ENCODE results near the gene CACFD1. TPM values are rescaled to one million over a fixed set of nuclear protein-coding genes. Genes with fewer than 3 reads are reported as not detected.
"Not testable (repeated sequence)": the region's sequence is repeated elsewhere in the genome, so short reads cannot be mapped to it uniquely, and the experiment has no call there.

Gene CACFD1
- total RNA-seq, 1 donor from 2014 or later: 39.8 TPM

DNA sequence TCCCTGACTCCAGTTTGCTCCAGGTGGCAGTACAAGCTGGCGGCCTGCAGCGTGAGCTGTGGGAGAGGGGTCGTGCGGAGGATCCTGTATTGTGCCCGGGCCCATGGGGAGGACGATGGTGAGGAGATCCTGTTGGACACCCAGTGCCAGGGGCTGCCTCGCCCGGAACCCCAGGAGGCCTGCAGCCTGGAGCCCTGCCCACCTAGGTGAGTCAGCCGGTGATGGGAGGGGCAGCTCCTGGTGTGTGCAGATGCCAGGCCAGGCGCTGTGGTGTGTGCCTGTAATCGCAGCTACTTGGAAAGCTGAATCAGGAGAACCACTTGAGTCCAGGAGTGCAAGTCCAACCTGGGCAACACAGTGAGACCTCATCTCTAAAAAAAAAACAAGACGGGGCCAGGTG lies 10.0 kb upstream of the CACFD1 start:
- ATAC-seq: peak; percentile 85
- TF ChIP-seq, protein P1, sequence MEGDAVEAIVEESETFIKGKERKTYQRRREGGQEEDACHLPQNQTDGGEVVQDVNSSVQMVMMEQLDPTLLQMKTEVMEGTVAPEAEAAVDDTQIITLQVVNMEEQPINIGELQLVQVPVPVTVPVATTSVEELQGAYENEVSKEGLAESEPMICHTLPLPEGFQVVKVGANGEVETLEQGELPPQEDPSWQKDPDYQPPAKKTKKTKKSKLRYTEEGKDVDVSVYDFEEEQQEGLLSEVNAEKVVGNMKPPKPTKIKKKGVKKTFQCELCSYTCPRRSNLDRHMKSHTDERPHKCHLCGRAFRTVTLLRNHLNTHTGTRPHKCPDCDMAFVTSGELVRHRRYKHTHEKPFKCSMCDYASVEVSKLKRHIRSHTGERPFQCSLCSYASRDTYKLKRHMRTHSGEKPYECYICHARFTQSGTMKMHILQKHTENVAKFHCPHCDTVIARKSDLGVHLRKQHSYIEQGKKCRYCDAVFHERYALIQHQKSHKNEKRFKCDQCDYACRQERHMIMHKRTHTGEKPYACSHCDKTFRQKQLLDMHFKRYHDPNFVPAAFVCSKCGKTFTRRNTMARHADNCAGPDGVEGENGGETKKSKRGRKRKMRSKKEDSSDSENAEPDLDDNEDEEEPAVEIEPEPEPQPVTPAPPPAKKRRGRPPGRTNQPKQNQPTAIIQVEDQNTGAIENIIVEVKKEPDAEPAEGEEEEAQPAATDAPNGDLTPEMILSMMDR (IDR thresholded peaks at IDR 0.05): no peak
- no peaks in the 10 kb centered on the region for H3K4me1 ChIP-seq

DNA sequence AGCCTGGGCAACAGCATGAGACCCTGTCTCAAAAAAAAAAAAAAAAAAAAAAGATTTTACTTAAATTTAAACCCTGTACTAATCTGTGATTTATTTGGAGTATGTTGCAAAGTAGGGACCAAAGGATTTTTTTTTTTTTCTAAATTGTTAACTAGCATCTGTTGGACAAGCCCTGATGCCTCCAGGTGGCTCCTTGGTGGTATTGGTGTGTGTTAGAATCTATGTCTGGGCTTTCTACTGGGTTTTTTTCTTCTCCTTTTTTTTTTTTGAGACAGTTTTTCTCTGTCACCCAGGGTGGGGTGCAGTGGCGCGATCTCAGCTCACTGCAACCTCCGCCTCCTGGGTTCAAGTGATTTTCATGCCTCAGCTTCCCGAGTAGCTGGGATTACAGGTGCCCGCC lies 7.9 kb upstream of the CACFD1 start:
- H3K4me1 ChIP-seq; intact Hi-C loops (cut with DNase I); H3K9me3 ChIP-seq; H3K27ac ChIP-seq; H3K36me3 ChIP-seq; ATAC-seq; H3K4me3 ChIP-seq; DNase-seq; H3K27me3 ChIP-seq: not testable (repeated sequence)

More for the DNA sequence above, 10.0 kb upstream of the CACFD1 start:
- Histone ChIP-seq H3K9me3 (no peaks in the 10 kb centered on the region), H3K4me3 (no peak overlapping the region), H3K27ac (no peak overlapping the region), H3K27me3 (no peaks in the 10 kb centered on the region), H3K36me3 (no peaks in the 10 kb centered on the region)
- intact Hi-C loops (cut with DNase I): no loop called here
- peak; percentile 79 for DNase-seq

DNA sequence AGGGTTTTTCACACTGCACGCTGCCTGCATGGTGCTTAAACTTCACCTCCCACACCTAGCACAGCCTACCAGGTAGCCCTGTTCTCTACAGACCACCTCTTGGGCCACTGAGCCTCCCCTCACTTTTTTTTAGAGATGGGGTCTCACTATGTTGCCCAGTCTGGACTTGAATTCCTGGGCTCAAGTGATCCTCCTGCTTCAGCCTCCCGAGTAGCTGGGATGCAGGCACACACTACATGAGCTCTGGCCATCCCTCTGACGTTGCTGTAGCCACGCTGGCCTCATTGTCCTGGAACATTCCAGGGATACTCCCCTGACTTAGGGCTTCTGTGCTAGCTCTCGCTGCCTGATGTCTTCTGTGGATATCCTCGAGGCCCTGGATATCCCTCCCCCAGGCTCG lies 7.2 kb upstream of the CACFD1 start:
- intact Hi-C loops (cut with DNase I): no loop called here
- ATAC-seq (no peak), DNase-seq (no peak)
- Histone ChIP-seq H3K4me3 (no peak overlapping the region), H3K36me3 (no peaks in the 10 kb centered on the region), H3K27ac (no peak overlapping the region), H3K9me3 (no peaks in the 10 kb centered on the region), H3K4me1 (no peaks in the 10 kb centered on the region), H3K27me3 (no peaks in the 10 kb centered on the region)
- TF ChIP-seq, protein P1 (IDR thresholded peaks at IDR 0.05): no peak

DNA sequence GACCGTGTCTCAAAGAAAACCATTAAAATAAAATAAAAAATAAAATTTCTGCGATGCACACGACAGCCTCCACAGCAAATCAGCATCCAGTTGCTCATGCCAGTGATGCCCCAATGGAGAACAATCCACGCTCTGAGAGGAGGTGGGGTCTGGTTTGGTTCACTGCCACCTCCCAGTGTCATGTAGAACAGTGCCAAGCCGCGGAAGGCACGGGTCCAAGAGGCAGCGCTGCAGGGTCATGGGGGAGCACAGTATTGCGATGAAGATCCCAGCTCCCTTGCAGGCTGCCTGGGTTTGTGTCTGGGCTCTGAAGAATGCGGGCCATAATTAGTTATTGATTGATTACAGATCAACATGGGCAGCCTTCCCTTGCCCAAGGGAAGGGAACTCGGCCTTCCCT lies 6.1 kb upstream of the CACFD1 start:
- no peak for DNase-seq
- Histone ChIP-seq H3K4me3 (no peak overlapping the region), H3K36me3 (no peaks in the 10 kb centered on the region), H3K27ac (no peak overlapping the region), H3K4me1 (no peaks in the 10 kb centered on the region), H3K27me3 (no peaks in the 10 kb centered on the region), H3K9me3 (no peaks in the 10 kb centered on the region)
- no peak for ATAC-seq
- TF ChIP-seq, protein P1 (IDR thresholded peaks at IDR 0.05): no peak
- intact Hi-C loops (cut with DNase I): no loop called here

DNA sequence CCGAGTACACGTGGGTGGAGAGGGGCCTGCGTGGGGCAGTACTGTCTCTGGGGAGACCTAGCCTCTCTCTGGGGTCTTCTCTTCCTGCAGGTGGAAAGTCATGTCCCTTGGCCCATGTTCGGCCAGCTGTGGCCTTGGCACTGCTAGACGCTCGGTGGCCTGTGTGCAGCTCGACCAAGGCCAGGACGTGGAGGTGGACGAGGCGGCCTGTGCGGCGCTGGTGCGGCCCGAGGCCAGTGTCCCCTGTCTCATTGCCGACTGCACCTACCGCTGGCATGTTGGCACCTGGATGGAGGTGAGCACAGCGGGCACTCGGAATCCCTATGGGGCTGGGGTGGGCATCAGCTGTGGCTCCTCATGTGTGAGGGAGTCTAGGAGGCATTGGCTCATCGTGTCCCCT lies 5.5 kb upstream of the CACFD1 start:
- Histone ChIP-seq H3K36me3 (no peaks in the 10 kb centered on the region), H3K27ac (no peak overlapping the region), H3K4me3 (no peak overlapping the region), H3K27me3 (no peaks in the 10 kb centered on the region), H3K9me3 (no peaks in the 10 kb centered on the region), H3K4me1 (peaks cover 6% of the 10 kb centered on the region)
- TF ChIP-seq, protein P1 (IDR thresholded peaks at IDR 0.05): no peak
- no peak for DNase-seq
- no peak for ATAC-seq
- intact Hi-C loops (cut with DNase I): no loop called here

DNA sequence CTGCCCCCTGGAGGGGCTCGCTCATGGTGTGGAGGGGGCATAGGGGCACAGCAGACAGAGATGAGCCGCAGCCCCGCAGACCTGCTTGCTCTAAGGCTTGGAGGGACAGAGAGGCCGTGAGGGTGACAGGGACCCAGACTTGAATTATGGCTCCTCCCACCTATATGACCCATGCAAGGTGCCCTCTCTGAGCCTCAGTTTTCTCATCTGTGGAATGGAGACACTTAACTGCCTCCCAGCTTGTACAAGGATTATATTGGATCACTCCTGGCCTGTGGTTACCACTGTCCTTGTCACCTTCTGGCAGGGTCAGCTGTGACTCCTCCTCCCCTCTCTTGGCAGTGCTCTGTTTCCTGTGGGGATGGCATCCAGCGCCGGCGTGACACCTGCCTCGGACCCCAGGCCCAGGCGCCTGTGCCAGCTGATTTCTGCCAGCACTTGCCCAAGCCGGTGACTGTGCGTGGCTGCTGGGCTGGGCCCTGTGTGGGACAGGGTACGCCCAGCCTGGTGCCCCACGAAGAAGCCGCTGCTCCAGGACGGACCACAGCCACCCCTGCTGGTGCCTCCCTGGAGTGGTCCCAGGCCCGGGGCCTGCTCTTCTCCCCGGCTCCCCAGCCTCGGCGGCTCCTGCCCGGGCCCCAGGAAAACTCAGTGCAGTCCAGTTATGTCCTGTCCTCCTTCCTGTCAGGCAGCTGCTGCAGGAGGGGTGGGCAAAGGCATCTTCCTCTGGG lies 4.7 kb upstream of the CACFD1 start:
- H3K36me3 ChIP-seq: no peaks in the 10 kb centered on the region
- H3K4me1 ChIP-seq: peaks cover 7% of the 10 kb centered on the region
- no peak overlapping the region for H3K4me3 ChIP-seq
- H3K27me3 ChIP-seq: no peaks in the 10 kb centered on the region
- DNase-seq: no peak
- no peak for ATAC-seq
- no peaks in the 10 kb centered on the region for H3K9me3 ChIP-seq
- TF ChIP-seq, protein P1 (IDR thresholded peaks at IDR 0.05): no peak
- no peak overlapping the region for H3K27ac ChIP-seq
- intact Hi-C loops (cut with DNase I): no loop called here
